CD4-positive, alpha-beta T cell treated with Interferon gamma for 1 hour (primary cell): ENCODE measurements around the gene CSTF2.
A peak's percentile ranks its signal among the peaks of the same experiment; 100 is the strongest.
"Not testable (repeated sequence)": the region's sequence is repeated elsewhere in the genome, so short reads cannot be mapped to it uniquely, and the experiment has no call there.

ENCODE experiments used
- DNase-seq: peaks from one replicate; pipeline ENCODE4 v3.0.0-alpha.2; 2020

CSTF2 gene

GRCh38 chrX:100819837-100820666, at the start of gene CSTF2:
Gene CSTF2 (plus strand): TSS chrX:100820391. CDS start chrX:100820417, 26 bp downstream.
- peak; percentile 77 for DNase-seq

- DNase-seq = not testable (repeated sequence)
Measured at GRCh38 chrX:100796371-100796770, 23.8 kb upstream of the CSTF2 start.

- DNase-seq = no peak
Measured at GRCh38 chrX:100797359-100797758, 22.8 kb upstream of the CSTF2 start.

- DNase-seq = no peak
Measured at GRCh38 chrX:100798484-100799214, 21.5 kb upstream of the CSTF2 start.

- no peak for DNase-seq
Measured at GRCh38 chrX:100802843-100803242, 17.3 kb upstream of the CSTF2 start.

- DNase-seq = no peak
Measured at GRCh38 chrX:100804780-100805179, 15.4 kb upstream of the CSTF2 start.

GRCh38 chrX:100808265-100808664, 11.9 kb upstream of the CSTF2 start:
- DNase-seq = not testable (repeated sequence)

GRCh38 chrX:100812216-100813158, 7.7 kb upstream of the CSTF2 start:
- DNase-seq = no peak

- no peak for DNase-seq
Measured at GRCh38 chrX:100817340-100817739, 2.9 kb upstream of the CSTF2 start.

GRCh38 chrX:100819534-100819836, 706 bp upstream of the CSTF2 start:
- DNase-seq = no peak

- no peak for DNase-seq
Measured at GRCh38 chrX:100829730-100830129, 9.5 kb downstream of the CSTF2 start.

- no peak for DNase-seq
Measured at GRCh38 chrX:100830143-100830542, 10.0 kb downstream of the CSTF2 start.

GRCh38 chrX:100830547-100830946, 10.4 kb downstream of the CSTF2 start:
- no peak for DNase-seq

GRCh38 chrX:100831219-100831946, 11.2 kb downstream of the CSTF2 start:
- no peak for DNase-seq

GRCh38 chrX:100850317-100850716, 30.1 kb downstream of the CSTF2 start:
- no peak for DNase-seq

GRCh38 chrX:100852810-100853209, 32.6 kb downstream of the CSTF2 start:
- DNase-seq = no peak

- DNase-seq = no peak
Measured at GRCh38 chrX:100863326-100863864, 43.2 kb downstream of the CSTF2 start.

GRCh38 chrX:100864657-100865391, 44.6 kb downstream of the CSTF2 start:
- DNase-seq = no peak

- DNase-seq = no peak
Measured at GRCh38 chrX:100868273-100868672, 48.1 kb downstream of the CSTF2 start.

GRCh38 chrX:100870527-100870926, 50.3 kb downstream of the CSTF2 start:
- no peak for DNase-seq
